Natural killer cell (primary cell): ENCODE measurements around the gene TUBA3D. TPM values are rescaled to one million over a fixed set of nuclear protein-coding genes. Genes with fewer than 3 reads are reported as not detected.
"Not testable (repeated sequence)": the region's sequence is repeated elsewhere in the genome, so short reads cannot be mapped to it uniquely, and the experiment has no call there.

Source experiments
- ATAC-seq, 3 donors: fragments of 150-1000 bp in 2 of 3; fragments of 200-7000 bp in 1 of 3; cut with Tn5 transposase; 1 replicate in 1 of 3; 2 replicates in 2 of 3; pipeline ENCODE4 v1.10.0; 2021; ENCODE audit warnings: mild to moderate bottlenecking in 2 of 3, moderate library complexity in 2 of 3
- DNase-seq, 2 donors: peaks; one replicate each; pipeline versions ENCODE4 v3.0.0 to v3.0.0-alpha.2; 2013 to 2021; ENCODE audit warnings: mixed read lengths in 1 of 2
- H3K27ac ChIP-seq: one replicate; pipeline ENCODE4 v1.5.1; 2013; ENCODE audit warnings: mild to moderate bottlenecking, low read length
- H3K27me3 ChIP-seq: one replicate; pipeline ENCODE4 v1.6.1; 2013; ENCODE audit warnings: low read length; ENCODE audit not compliant: control insufficient read depth, insufficient read depth
- H3K36me3 ChIP-seq: one replicate; pipeline ENCODE4 v1.6.1; 2013; ENCODE audit warnings: low read length; ENCODE audit not compliant: control insufficient read depth, insufficient read depth
- H3K4me1 ChIP-seq: one replicate; pipeline ENCODE4 v1.6.1; 2013; ENCODE audit warnings: low read length; ENCODE audit not compliant: control insufficient read depth, insufficient read depth
- H3K4me3 ChIP-seq: one replicate; pipeline ENCODE4 v1.5.1; 2013; ENCODE audit warnings: low read length
- H3K9me3 ChIP-seq: one replicate; pipeline ENCODE4 v1.6.1; 2013; ENCODE audit warnings: low read length; ENCODE audit not compliant: control insufficient read depth, insufficient read depth
- H3K27ac Mint-ChIP-seq, 2 donors: one replicate each; pipeline ENCODE4 v1.8.0; 2022; ENCODE audit warnings: mild to moderate bottlenecking in 2 of 2, mixed read lengths in 2 of 2, moderate library complexity in 1 of 2
- H3K27me3 Mint-ChIP-seq, 2 donors: one replicate each; pipeline ENCODE4 v1.8.0; 2022; ENCODE audit warnings: low read depth in 2 of 2, mixed read lengths in 2 of 2
- H3K36me3 Mint-ChIP-seq: one replicate; pipeline ENCODE4 v1.8.0; 2022; ENCODE audit warnings: mixed read lengths
- H3K4me1 Mint-ChIP-seq, 2 donors: one replicate each; pipeline ENCODE4 v1.8.0; 2022; ENCODE audit warnings: mixed read lengths in 2 of 2
- H3K4me3 Mint-ChIP-seq: one replicate; pipeline ENCODE4 v1.8.0; 2022; ENCODE audit warnings: mild to moderate bottlenecking, moderate library complexity, mixed read lengths
- H3K9me3 Mint-ChIP-seq, 2 donors: one replicate each; pipeline ENCODE4 v1.8.0; 2022; ENCODE audit warnings: mixed read lengths in 2 of 2
- CTCF ChIP-seq: fragments of 200-600 bp; IDR thresholded peaks from one replicate; pipeline ENCODE4 v1.8.0; 2022; ENCODE audit warnings: antibody characterized with exemption
- WGBS: methylation state at CpG from one replicate; pipeline ENCODE4 v1.1.7; 2013; ENCODE audit warnings: missing lambda C conversion rate; ENCODE audit not compliant: insufficient coverage; 5-methylcytosine and 5-hydroxymethylcytosine counted together
- intact Hi-C: fragments of 100-400 bp; cut with micrococcal nuclease; formaldehyde crosslinking; loops from one replicate; pipeline ENCODE4 v1.14.2; 2022
- total RNA-seq, 4 donors: library from RNA; stranded (reverse); fragments of 120-200 nt in 1 of 4; gene quantifications; one replicate each; pipeline versions ENCODE4 v1.2.3 to v1.2.4, GENCODE V29; 2013 to 2022

Gene TUBA3D
- total RNA-seq, 3 donors from 2014 or later (not counting 1 experiment from before 2014, with no cell fraction given), result not detected

- H3K27me3 Mint-ChIP-seq, result no peaks in the 10 kb centered on the region
- peaks cover 17% of the 10 kb centered on the region for H3K36me3 ChIP-seq
- 98% methylated on average over 15 of the region's 15 CpGs for WGBS
- peaks cover 16% of the 10 kb centered on the region for H3K4me1 ChIP-seq
- DNase-seq (no peak), ATAC-seq (no peak)
- no peaks in the 10 kb centered on the region for H3K9me3 ChIP-seq
- H3K4me1 Mint-ChIP-seq, result peaks cover 7 to 16% of the 10 kb centered on the region in 2 donors
- no peak overlapping the region for H3K4me3 Mint-ChIP-seq
- no peak overlapping the region for H3K27ac ChIP-seq
- H3K27me3 ChIP-seq, result no peaks in the 10 kb centered on the region
- H3K4me3 ChIP-seq, result no peak overlapping the region
- intact Hi-C loops, result no loop called here
- no peak for TF ChIP-seq CTCF
- no peaks in the 10 kb centered on the region for H3K9me3 Mint-ChIP-seq
- H3K36me3 Mint-ChIP-seq, result no peaks in the 10 kb centered on the region
- no peak overlapping the region for H3K27ac Mint-ChIP-seq
Observed at GRCh38 chr2:131519466-131519865, 43.5 kb downstream of the TUBA3D start.

DNA sequence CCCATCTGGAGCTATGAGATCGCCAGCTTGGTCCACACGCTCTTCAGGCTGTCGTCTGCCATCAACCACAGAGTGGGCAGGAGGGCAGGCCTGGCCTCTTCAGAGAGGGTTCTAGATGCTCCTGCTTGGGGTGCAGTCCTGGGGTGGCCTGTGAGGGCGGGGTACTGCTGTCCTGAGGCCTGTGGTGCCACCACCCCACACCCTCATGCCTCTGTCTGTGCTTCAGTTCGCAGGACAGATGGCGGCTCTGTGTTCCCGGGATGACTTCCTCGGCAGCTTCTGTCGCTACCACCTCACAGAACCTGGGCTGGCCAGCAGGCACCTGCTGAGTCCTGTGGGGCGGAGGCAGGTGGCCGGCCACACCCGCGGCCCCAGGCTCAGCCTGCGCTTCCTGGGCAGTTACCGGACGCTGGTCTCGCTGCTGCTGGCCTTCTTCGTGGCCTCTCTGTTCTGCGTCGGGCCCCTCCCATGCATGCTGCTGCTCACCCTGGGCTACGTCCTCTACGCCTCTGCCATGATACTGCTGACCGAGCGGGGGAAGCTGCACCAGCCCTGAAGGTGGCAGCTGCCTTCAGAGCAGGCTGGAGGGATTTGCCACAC, 44.1 kb downstream of the TUBA3D start:
- H3K9me3 ChIP-seq, H3K36me3 Mint-ChIP-seq, H3K27ac ChIP-seq, H3K9me3 Mint-ChIP-seq, H3K27me3 ChIP-seq, H3K27me3 Mint-ChIP-seq, DNase-seq, intact Hi-C loops, H3K4me3 Mint-ChIP-seq, H3K4me3 ChIP-seq, ATAC-seq, H3K27ac Mint-ChIP-seq: not testable (repeated sequence)
- H3K4me1 Mint-ChIP-seq, result peaks cover 2 to 11% of the 10 kb centered on the region in 2 donors
- Histone ChIP-seq H3K36me3 (peaks cover 17% of the 10 kb centered on the region), H3K4me1 (peaks cover 11% of the 10 kb centered on the region)
- WGBS, result 93% methylated on average over 24 of the region's 24 CpGs

- no peak overlapping the region for H3K4me3 ChIP-seq
- DNase-seq (no peak), ATAC-seq (no peak)
- no peaks in the 10 kb centered on the region for H3K9me3 ChIP-seq
- H3K9me3 Mint-ChIP-seq, result no peaks in the 10 kb centered on the region
- no peak for TF ChIP-seq CTCF
- intact Hi-C loops, result no loop called here
- WGBS, result 97% methylated on average over 10 of the region's 10 CpGs
- H3K27me3 Mint-ChIP-seq, result no peaks in the 10 kb centered on the region
- H3K27ac Mint-ChIP-seq, result no peak overlapping the region
- H3K36me3 Mint-ChIP-seq, result no peaks in the 10 kb centered on the region
- H3K4me3 Mint-ChIP-seq, result no peak overlapping the region
- peaks cover 17% of the 10 kb centered on the region for H3K36me3 ChIP-seq
- H3K27me3 ChIP-seq, result no peaks in the 10 kb centered on the region
- H3K27ac ChIP-seq, result no peak overlapping the region
- peaks cover 6% of the 10 kb centered on the region for H3K4me1 ChIP-seq
- H3K4me1 Mint-ChIP-seq, result peaks cover 0 to 7% of the 10 kb centered on the region in 2 donors
Observed at GRCh38 chr2:131520526-131520925, 44.6 kb downstream of the TUBA3D start.

- H3K27me3 ChIP-seq, H3K27me3 Mint-ChIP-seq, intact Hi-C loops, H3K27ac ChIP-seq, DNase-seq, H3K4me1 ChIP-seq, H3K4me1 Mint-ChIP-seq, H3K9me3 Mint-ChIP-seq, H3K4me3 ChIP-seq, ATAC-seq, H3K9me3 ChIP-seq, H3K36me3 Mint-ChIP-seq, H3K4me3 Mint-ChIP-seq: not testable (repeated sequence)
- WGBS, result 82% methylated on average over 6 of the region's 6 CpGs
- H3K36me3 ChIP-seq, result peaks cover 17% of the 10 kb centered on the region
- peak overlapping the region in 1 of 2 donors; percentile 26 for H3K27ac Mint-ChIP-seq
Observed at GRCh38 chr2:131521524-131521923, 45.6 kb downstream of the TUBA3D start.
